Esophagus muscularis mucosa (tissue), 4 donors: ENCODE measurements around the gene PCSK7.

Experiments
- CTCF ChIP-seq, 3 experiments: fragments of 200-600 bp in 2 of 3; fragments of 450-650 bp in 1 of 3; sonication (generic) in 2 of 3; IDR thresholded peaks; one replicate each; pipeline ENCODE4 v1.5.1; 2017 to 2019; ENCODE audit warnings: antibody characterized with exemption in 3 of 3, mild to moderate bottlenecking in 2 of 3, moderate library complexity in 1 of 3
- EP300 ChIP-seq: sonication (generic); formaldehyde crosslinking; IDR thresholded peaks from one replicate; pipeline ENCODE4 v1.6.1; 2017; ENCODE audit warnings: antibody characterized with exemption
- POLR2A ChIP-seq: fragments of 450-650 bp; IDR thresholded peaks from one replicate; pipeline ENCODE4 v1.6.1; 2017; ENCODE audit warnings: antibody characterized with exemption, moderate library complexity, mild to moderate bottlenecking, low read depth
- POLR2AphosphoS5 ChIP-seq, 2 donors: sonication (generic); formaldehyde crosslinking; IDR thresholded peaks; one replicate each; pipeline ENCODE4 v1.6.1; 2017; ENCODE audit warnings: antibody characterized with exemption in 2 of 2

DNA sequence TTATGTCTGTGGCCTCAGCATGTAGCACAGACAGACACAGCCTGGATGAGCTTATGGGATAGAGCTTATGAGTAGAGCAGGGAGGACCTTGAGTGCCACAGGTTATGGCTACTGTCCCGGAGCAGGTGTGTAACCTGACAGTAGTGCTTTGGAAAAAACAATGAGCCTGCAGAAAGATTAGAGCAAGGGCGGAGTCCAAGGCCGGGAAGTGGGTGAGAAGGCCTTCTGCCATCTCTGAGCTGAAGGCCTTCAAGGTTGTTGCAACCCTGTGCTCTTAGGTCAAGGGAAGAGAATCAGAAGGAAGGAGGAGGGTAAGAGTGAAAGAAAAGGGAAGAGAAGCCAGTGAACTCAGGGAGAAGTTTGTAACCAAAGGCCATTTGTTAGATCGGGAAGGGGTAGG is 36.6 kb downstream of the PCSK7 start:
- no peak for TF ChIP-seq CTCF (IDR thresholded peaks at IDR 0.05)
- TF ChIP-seq POLR2A = no peak
- no peak for TF ChIP-seq EP300
- no peak for TF ChIP-seq POLR2AphosphoS5 (IDR thresholded peaks at IDR 0.05)
